Gastroesophageal sphincter (tissue), 3 donors: ENCODE measurements around the gene RGL1.

ENCODE experiments used
- CTCF ChIP-seq, 4 experiments: fragments of 200-600 bp in 2 of 4; fragments of 450-650 bp in 2 of 4; sonication (generic) in 1 of 4; IDR thresholded peaks; one replicate each; pipeline ENCODE4 v1.5.1; 2017 to 2019; ENCODE audit warnings: antibody characterized with exemption in 4 of 4, mild to moderate bottlenecking in 2 of 4, moderate library complexity in 2 of 4
- EP300 ChIP-seq: sonication (generic); formaldehyde crosslinking; IDR thresholded peaks from one replicate; pipeline ENCODE4 v1.6.1; 2017; ENCODE audit warnings: antibody characterized with exemption, mild to moderate bottlenecking
- POLR2A ChIP-seq, 2 donors: fragments of 450-650 bp; IDR thresholded peaks; one replicate each; pipeline ENCODE4 v1.6.1; 2017; ENCODE audit warnings: antibody characterized with exemption in 2 of 2, mild to moderate bottlenecking in 2 of 2, moderate library complexity in 1 of 2
- POLR2AphosphoS5 ChIP-seq: sonication (generic); formaldehyde crosslinking; IDR thresholded peaks from one replicate; pipeline ENCODE4 v1.6.1; 2017; ENCODE audit warnings: antibody characterized with exemption

DNA sequence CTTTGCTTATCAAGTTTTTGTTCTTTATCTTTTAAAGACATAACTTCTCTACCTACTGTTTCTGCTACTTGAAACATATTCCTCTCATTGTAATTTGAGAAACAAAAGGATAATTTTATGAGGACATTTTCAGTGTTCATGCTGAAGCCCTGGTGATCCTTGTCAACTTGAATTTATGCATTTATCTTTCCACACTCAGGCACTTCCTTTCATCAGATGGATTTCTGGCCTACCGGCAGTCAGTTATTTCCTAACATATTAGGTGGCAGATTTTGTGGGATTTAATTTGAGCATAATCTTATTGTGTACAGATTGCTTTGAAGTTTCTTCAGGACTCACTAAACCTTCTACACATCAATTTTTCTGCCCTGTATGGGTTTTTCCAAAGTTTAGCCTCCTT, 75.0 kb downstream of the RGL1 start:
- TF ChIP-seq POLR2A (IDR thresholded peaks at IDR 0.05) (no peak), CTCF (IDR thresholded peaks at IDR 0.05) (no peak), POLR2AphosphoS5 (no peak), EP300 (no peak)
